ENCODE results near the gene PRKN.

The PRKN gene

GRCh38 chr6:162336359-162336758 lies 391.2 kb downstream of the PRKN start:
- in situ Hi-C loops (cut with MboI; ENCODE audit: low sequenced_read_pairs) = no loop called here

- in situ Hi-C loops (cut with MboI; ENCODE audit: low sequenced_read_pairs) = no loop called here
Observed at GRCh38 chr6:162332365-162332764, 395.2 kb downstream of the PRKN start.

- in situ Hi-C loops (cut with MboI; ENCODE audit: low sequenced_read_pairs) = no loop called here
Observed at GRCh38 chr6:162331911-162332310, 395.7 kb downstream of the PRKN start.

GRCh38 chr6:162325826-162326225 lies 401.7 kb downstream of the PRKN start:
- in situ Hi-C loops (cut with MboI; ENCODE audit: low sequenced_read_pairs) = no loop called here

- in situ Hi-C loops (cut with MboI; ENCODE audit: low sequenced_read_pairs) = no loop called here
Observed at GRCh38 chr6:162325051-162325450, 402.5 kb downstream of the PRKN start.

- in situ Hi-C loops (cut with MboI; ENCODE audit: low sequenced_read_pairs) = no loop called here
Observed at GRCh38 chr6:162315291-162315690, 412.3 kb downstream of the PRKN start.

- in situ Hi-C loops (cut with MboI; ENCODE audit: low sequenced_read_pairs) = no loop called here
Observed at GRCh38 chr6:162313922-162314660, 413.5 kb downstream of the PRKN start.

- in situ Hi-C loops (cut with MboI; ENCODE audit: low sequenced_read_pairs) = no loop called here
Observed at GRCh38 chr6:162307865-162308264, 419.7 kb downstream of the PRKN start.

GRCh38 chr6:162306616-162307015 lies 420.9 kb downstream of the PRKN start:
- in situ Hi-C loops (cut with MboI; ENCODE audit: low sequenced_read_pairs) = no loop called here

GRCh38 chr6:162301128-162301527 lies 426.4 kb downstream of the PRKN start:
- in situ Hi-C loops (cut with MboI; ENCODE audit: low sequenced_read_pairs) = no loop called here

- in situ Hi-C loops (cut with MboI; ENCODE audit: low sequenced_read_pairs) = no loop called here
Observed at GRCh38 chr6:162294029-162294428, 433.5 kb downstream of the PRKN start.

- in situ Hi-C loops (cut with MboI; ENCODE audit: low sequenced_read_pairs) = no loop called here
Observed at GRCh38 chr6:162292915-162293314, 434.7 kb downstream of the PRKN start.

GRCh38 chr6:162290846-162291465 lies 436.6 kb downstream of the PRKN start:
- in situ Hi-C loops (cut with MboI; ENCODE audit: low sequenced_read_pairs) = no loop called here

GRCh38 chr6:162289972-162290371 lies 437.6 kb downstream of the PRKN start:
- in situ Hi-C loops (cut with MboI; ENCODE audit: low sequenced_read_pairs) = no loop called here

GRCh38 chr6:162273986-162274385 lies 453.6 kb downstream of the PRKN start:
- in situ Hi-C loops (cut with MboI; ENCODE audit: low sequenced_read_pairs) = no loop called here

- in situ Hi-C loops (cut with MboI; ENCODE audit: low sequenced_read_pairs) = no loop called here
Observed at GRCh38 chr6:162271922-162272321, 455.6 kb downstream of the PRKN start.

- in situ Hi-C loops (cut with MboI; ENCODE audit: low sequenced_read_pairs) = no loop called here
Observed at GRCh38 chr6:162270966-162271365, 456.6 kb downstream of the PRKN start.

- in situ Hi-C loops (cut with MboI; ENCODE audit: low sequenced_read_pairs) = no loop called here
Observed at GRCh38 chr6:162267641-162268040, 459.9 kb downstream of the PRKN start.

GRCh38 chr6:162267126-162267525 lies 460.4 kb downstream of the PRKN start:
- in situ Hi-C loops (cut with MboI; ENCODE audit: low sequenced_read_pairs) = no loop called here

- in situ Hi-C loops (cut with MboI; ENCODE audit: low sequenced_read_pairs) = no loop called here
Observed at GRCh38 chr6:162264581-162264980, 463.0 kb downstream of the PRKN start.

- in situ Hi-C loops (cut with MboI; ENCODE audit: low sequenced_read_pairs) = no loop called here
Observed at GRCh38 chr6:162262466-162263196, 464.9 kb downstream of the PRKN start.

GRCh38 chr6:162261598-162261997 lies 466.0 kb downstream of the PRKN start:
- in situ Hi-C loops (cut with MboI; ENCODE audit: low sequenced_read_pairs) = no loop called here

Data from HL-60/S4 treated with retinoic acid at 250 ng/mL for 4 days and 3 days (cell line).